KBM-7 (cell line): ENCODE results near the gene TRPT1.

Experiments used
- DNase-seq: peaks from one replicate; pipeline ENCODE4 v3.0.0-alpha.2; 2015
- in situ Hi-C: fragments of 300-500 bp; cut with MboI; formaldehyde crosslinking; loops from 2 replicates; pipeline ENCODE4 v1.14.3; 2020; ENCODE audit warnings: low sequenced_read_pairs, low pct_unique_long_range_greater_than_20kb, mixed read lengths

Gene TRPT1

GRCh38 chr11:64233913-64234586 lies 8.1 kb upstream of the TRPT1 start, which contains the start of gene VEGFB:
VEGFB (plus strand) TSS chr11:64234584; CDS start chr11:64234834, 250 bp downstream.
- in situ Hi-C loops: no loop called here

GRCh38 chr11:64232967-64233315 lies 7.0 kb upstream of the TRPT1 start:
- in situ Hi-C loops: no loop called here
- DNase-seq: no peak

More at GRCh38 chr11:64233913-64234586, 8.1 kb upstream of the TRPT1 start, which contains the start of gene VEGFB:
- no peak for DNase-seq

- no peak for DNase-seq
- in situ Hi-C loops: no loop called here
Observed at GRCh38 chr11:64232182-64232966, 6.4 kb upstream of the TRPT1 start.

GRCh38 chr11:64231546-64231945 lies 5.6 kb upstream of the TRPT1 start:
- DNase-seq: no peak
- in situ Hi-C loops: no loop called here

- DNase-seq: peak; percentile 64
- in situ Hi-C loops: no loop called here
Observed at GRCh38 chr11:64230985-64231365, 5.0 kb upstream of the TRPT1 start.

- in situ Hi-C loops: no loop called here
- peak; percentile 95 for DNase-seq
Observed at GRCh38 chr11:64230171-64230984, 4.4 kb upstream of the TRPT1 start, which contains the start of gene DNAJC4. DNAJC4 (plus strand) TSS chr11:64230548; CDS start chr11:64230855, 307 bp downstream.

- in situ Hi-C loops: no loop called here
- no peak for DNase-seq
Observed at GRCh38 chr11:64229744-64230170, 3.8 kb upstream of the TRPT1 start.

GRCh38 chr11:64229090-64229743 lies 3.2 kb upstream of the TRPT1 start:
- DNase-seq: no peak
- in situ Hi-C loops: no loop called here

GRCh38 chr11:64227405-64227956 lies 1.5 kb upstream of the TRPT1 start:
- no peak for DNase-seq
- in situ Hi-C loops: no loop called here

GRCh38 chr11:64226507-64227051 lies 593 bp upstream of the TRPT1 start:
- in situ Hi-C loops: no loop called here

GRCh38 chr11:64224891-64225607 lies 937 bp downstream of the TRPT1 start:
- DNase-seq: no peak
- in situ Hi-C loops: no loop called here

More at GRCh38 chr11:64226507-64227051, 593 bp upstream of the TRPT1 start:
- DNase-seq: peak; percentile 51

- in situ Hi-C loops: no loop called here
- no peak for DNase-seq
Observed at GRCh38 chr11:64224151-64224890, 1.7 kb downstream of the TRPT1 start.

- DNase-seq: no peak
- in situ Hi-C loops: no loop called here
Observed at GRCh38 chr11:64223001-64223651, 2.9 kb downstream of the TRPT1 start.

- in situ Hi-C loops: no loop called here
- no peak for DNase-seq
Observed at GRCh38 chr11:64222651-64223000, 3.4 kb downstream of the TRPT1 start.

- in situ Hi-C loops: no loop called here
Observed at GRCh38 chr11:64220798-64221197, 5.2 kb downstream of the TRPT1 start.

GRCh38 chr11:64220271-64220670 lies 5.7 kb downstream of the TRPT1 start:
- in situ Hi-C loops: no loop called here
- no peak for DNase-seq

More at GRCh38 chr11:64220798-64221197, 5.2 kb downstream of the TRPT1 start:
- DNase-seq: no peak

GRCh38 chr11:64219755-64220154 lies 6.2 kb downstream of the TRPT1 start:
- in situ Hi-C loops: no loop called here
- DNase-seq: no peak
